ENCODE data around the gene FANCE.

DNA sequence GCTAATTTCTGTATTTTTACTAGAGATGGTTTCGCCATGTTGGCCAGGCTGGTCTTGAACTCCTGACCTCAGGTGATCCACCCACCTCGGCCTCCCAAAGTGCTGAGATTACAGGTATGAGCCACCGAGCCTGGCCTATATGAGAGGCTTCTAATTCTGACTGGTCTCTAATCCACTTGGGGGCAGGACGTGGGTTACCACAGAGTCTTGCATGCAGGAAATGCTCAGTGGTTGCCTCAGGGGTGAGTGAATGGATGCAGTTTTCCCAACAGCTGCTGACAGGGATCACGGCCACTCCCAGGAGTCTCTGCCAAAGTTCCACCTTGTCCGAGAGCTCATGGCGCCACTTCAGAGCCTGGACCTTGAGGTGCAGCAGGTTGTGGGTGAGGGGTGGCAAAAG is 6.4 kb upstream of the FANCE start:
- TF ChIP-seq, protein P1, sequence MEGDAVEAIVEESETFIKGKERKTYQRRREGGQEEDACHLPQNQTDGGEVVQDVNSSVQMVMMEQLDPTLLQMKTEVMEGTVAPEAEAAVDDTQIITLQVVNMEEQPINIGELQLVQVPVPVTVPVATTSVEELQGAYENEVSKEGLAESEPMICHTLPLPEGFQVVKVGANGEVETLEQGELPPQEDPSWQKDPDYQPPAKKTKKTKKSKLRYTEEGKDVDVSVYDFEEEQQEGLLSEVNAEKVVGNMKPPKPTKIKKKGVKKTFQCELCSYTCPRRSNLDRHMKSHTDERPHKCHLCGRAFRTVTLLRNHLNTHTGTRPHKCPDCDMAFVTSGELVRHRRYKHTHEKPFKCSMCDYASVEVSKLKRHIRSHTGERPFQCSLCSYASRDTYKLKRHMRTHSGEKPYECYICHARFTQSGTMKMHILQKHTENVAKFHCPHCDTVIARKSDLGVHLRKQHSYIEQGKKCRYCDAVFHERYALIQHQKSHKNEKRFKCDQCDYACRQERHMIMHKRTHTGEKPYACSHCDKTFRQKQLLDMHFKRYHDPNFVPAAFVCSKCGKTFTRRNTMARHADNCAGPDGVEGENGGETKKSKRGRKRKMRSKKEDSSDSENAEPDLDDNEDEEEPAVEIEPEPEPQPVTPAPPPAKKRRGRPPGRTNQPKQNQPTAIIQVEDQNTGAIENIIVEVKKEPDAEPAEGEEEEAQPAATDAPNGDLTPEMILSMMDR (conservative IDR thresholded peaks at IDR 0.05; ENCODE audit: low read depth in 2 of 2) = no peak
- TF ChIP-seq EZH2 (IDR thresholded peaks at IDR 0.05; ENCODE audit: low read depth, unreplicated experiment) = no peak
- TF ChIP-seq POLR2AphosphoS5 (IDR thresholded peaks at IDR 0.05; ENCODE audit: low read depth) = no peak
- no peak for TF ChIP-seq JUNB (IDR thresholded peaks at IDR 0.05; ENCODE audit: unreplicated experiment)
- TF ChIP-seq ZNF114 (CRISPR knock-in tag; IDR thresholded peaks at IDR 0.05) = no peak
